GM08714 (cell line): ENCODE results near the gene GNB1L.
"Not testable (repeated sequence)": the region's sequence is repeated elsewhere in the genome, so short reads cannot be mapped to it uniquely, and the experiment has no call there.

Experiments
- H3K4me3 ChIP-seq: fragments of 200-500 bp; sonication (Bioruptor generic); 2 replicates; pipeline ENCODE4 v1.5.1; 2014; ENCODE audit warnings: mild to moderate bottlenecking, low read length, inconsistent platforms
- ZNF274 ChIP-seq: IDR thresholded peaks from 2 replicates; pipeline ENCODE4 v1.6.1; 2012; ENCODE audit warnings: mild to moderate bottlenecking, low read depth, low read length

The GNB1L gene

DNA sequence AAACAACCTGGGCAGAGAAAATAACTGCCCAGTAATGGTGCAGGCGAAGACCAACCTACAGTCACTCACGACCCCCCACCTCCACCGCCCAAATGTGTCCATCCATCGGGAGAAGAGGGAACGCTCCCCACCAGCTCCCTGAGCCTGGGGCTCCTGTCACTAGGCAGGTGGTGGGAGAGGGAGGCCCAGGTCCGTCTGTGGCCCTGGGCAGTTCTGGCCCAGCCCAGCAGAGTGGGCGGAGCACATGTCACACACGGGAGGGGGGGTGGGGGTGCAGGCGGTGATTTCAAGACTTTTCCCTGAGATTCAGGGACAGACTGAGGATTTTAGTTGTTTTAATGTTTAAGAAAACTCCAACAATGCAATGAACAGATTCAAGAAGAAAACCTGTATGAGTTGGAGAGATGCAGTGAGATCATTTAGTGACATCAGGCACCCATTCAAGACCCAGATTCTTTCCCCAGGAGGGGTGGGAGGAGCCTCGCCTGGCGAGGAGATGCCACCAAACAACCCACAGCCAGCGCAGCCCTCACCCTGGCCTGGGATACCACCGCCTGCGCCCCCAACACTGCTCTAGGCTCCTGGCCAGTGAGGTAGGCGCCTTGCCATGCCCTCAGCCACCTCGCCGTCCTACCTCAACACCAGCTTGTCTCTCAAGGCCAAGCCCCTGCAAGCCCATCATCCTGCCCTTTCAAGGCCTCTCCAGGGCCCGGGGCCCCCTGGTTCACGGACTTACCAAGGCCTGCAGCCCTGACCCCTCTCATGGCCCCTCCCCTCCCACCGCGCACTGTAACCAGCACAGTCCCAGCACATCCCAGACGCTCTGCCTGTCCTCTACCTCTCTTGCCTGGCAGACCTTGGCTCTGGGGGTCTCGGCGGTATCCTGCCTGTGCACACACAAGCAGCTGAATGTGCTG, 57.3 kb downstream of the GNB1L start:
- no peak overlapping the region for H3K4me3 ChIP-seq
- no peak for TF ChIP-seq ZNF274

DNA sequence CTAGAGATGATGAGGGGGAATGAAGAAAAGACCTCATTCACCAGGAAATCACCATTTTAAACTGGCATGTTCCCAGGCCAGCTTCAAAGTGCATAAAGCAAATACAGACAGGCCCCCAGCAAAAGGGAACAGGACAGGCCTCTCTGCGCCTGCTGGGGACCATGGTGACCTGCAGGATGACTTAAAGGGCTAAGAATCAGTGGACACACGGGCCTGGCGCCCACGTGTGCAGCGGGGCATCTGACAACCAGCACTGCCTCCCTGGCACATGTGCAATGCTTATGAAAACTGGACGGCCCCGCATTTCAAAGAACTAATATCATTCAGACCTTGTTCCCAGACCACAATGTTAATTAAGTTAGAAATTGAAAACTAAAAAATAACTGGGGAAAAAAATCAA, 58.5 kb downstream of the GNB1L start:
- no peak for TF ChIP-seq ZNF274

DNA sequence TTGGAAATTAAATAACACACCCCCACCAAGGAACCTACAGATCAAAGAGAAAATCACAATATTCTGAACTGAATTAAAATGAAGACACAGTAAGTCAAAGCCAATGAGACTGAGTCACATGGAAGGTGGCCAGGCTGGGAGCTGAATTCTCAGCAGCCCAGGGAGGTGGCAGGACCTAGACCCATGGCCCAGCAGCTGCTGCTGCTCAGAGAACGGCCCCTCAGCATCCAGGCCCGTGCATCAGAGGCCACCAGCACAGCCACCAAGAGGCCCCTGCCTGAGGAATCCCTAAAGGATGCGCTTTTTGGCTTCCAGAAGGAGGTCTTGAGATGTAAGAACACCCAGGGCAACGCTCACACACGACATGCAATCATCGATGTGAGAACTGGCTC, 59.1 kb downstream of the GNB1L start:
- no peak for TF ChIP-seq ZNF274
- H3K4me3 ChIP-seq = no peak overlapping the region

More for the DNA sequence above, 58.5 kb downstream of the GNB1L start:
- no peak overlapping the region for H3K4me3 ChIP-seq

DNA sequence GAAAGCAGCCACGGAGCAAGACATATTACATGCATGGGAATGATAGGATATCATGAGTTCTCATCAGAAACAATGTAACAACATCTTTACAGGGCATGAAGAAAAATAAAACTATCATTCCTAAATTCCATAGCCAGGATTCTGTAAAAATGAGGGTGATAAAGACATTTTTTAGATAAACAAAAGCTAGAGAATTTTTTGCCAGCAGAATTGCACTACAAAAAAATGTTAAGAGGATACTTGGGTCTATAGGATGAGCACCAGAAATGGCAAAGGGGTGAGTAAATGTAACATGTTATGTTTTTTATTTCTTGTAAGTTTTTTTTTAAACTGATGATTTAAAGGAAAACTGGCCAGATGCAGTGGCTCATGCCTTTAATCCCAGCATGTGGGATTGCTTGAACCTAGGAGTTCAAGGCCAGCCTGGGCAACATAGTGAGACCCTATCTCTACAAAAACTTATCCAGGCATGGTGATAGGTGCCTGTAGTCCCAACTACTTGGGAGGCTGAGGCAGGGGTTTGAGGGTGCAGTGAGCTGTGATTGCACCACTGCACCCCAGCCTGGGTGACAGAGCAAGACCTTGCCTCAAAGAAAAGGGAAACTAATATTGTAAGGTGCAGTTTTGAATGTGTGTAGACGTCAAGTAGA, 60.9 kb downstream of the GNB1L start:
- no peak overlapping the region for H3K4me3 ChIP-seq
- TF ChIP-seq ZNF274 = no peak

DNA sequence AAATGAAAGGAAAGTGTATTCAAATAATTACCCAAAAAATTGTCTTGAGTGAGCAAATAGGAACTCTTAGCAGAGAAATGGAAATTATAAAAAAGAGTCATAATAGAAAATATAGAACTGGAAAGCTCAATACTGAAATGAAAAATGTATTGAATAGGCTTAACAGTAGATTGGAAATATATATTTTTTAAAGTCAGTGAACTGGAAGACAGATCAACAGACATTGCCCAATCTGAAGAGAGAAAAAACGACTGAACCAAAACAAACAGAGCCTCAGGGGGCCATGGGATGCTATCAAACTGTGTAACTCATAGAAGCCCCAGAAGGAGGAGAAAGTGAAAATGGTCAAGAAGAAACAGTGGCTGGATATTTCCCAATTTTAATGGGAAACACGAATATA, 61.5 kb downstream of the GNB1L start:
- H3K4me3 ChIP-seq = no peak overlapping the region
- TF ChIP-seq ZNF274 = no peak

DNA sequence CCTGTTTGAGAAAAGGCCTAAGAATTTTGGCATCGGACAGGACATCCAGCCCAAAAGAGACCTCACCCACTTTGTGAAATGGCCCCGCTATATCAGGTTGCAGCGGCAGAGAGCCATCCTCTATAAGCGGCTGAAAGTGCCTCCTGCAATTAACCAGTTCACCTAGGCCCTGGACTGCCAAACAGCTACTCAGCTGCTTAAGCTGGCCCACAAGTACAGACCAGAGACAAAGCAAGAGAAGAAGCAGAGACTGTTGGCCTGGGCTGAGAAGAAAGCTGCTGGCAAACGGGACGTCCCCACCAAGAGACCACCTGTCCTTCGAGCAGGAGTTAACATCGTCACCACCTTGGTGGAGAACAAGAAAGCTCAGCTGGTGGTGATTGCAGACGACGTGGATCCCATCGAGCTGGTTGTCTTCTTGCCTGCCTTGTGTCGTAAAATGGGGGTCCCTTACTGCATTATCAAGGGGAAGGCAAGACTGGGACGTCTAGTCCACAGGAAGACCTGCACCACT, 62.2 kb downstream of the GNB1L start:
- not testable (repeated sequence) for H3K4me3 ChIP-seq

DNA sequence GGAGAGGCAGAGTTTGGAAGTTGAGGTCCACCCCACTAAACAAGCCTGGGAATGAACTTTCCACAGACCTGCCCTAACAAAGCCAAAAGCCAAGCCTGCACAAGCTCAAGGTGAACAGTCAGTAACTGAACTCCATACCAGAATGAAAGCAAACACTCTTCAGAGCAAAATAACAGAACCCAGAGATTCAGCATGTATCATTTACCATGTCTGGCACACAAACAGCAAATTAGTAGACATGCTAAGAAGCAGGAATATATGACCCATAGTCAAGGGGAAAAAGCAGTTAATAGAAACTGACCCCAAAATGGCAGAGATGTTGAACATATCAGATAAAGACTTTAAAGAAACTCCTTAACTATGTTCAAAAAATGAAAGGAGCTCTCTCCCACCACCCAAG, 62.8 kb downstream of the GNB1L start:
- no peak for TF ChIP-seq ZNF274
- no peak overlapping the region for H3K4me3 ChIP-seq

DNA sequence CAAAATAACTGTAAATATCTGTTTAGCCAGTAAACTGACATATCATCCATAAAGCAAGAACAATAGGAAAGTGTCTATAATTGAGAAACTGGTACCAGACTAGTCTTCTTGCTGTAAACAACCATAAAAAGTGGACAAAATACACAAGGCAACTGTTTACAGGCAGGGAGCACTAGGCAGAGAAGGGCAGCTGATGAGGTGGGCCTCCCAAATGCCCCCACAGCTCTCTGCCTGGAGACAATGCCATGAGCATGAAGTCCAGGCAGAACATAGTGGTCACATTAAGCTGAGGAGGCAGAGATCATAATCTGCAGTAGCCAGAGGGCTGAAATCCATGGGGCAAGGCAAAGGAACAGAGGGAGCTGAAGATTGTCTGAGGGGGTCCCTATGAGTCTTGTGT, 63.4 kb downstream of the GNB1L start:
- H3K4me3 ChIP-seq = no peak overlapping the region
- no peak for TF ChIP-seq ZNF274

DNA sequence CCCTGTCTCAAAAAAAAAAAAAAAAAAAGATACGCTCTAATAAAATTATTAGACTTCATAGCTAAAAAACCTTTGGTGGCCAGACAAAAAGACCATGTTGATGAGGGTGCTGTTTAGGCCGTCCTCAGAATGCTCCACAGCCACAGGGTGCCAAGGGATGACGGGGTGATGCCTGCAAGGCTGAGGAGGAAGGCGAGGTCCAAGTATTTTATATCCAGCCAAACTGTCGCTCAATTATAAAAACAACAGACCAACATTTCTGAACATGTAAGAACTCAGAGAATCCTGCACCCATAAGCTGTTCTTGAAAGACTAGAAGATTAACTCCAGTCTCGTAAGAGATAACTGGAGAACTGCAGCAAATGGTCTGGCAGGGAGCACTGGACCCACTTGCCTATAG, 64.8 kb downstream of the GNB1L start:
- TF ChIP-seq ZNF274 = no peak
- no peak overlapping the region for H3K4me3 ChIP-seq

DNA sequence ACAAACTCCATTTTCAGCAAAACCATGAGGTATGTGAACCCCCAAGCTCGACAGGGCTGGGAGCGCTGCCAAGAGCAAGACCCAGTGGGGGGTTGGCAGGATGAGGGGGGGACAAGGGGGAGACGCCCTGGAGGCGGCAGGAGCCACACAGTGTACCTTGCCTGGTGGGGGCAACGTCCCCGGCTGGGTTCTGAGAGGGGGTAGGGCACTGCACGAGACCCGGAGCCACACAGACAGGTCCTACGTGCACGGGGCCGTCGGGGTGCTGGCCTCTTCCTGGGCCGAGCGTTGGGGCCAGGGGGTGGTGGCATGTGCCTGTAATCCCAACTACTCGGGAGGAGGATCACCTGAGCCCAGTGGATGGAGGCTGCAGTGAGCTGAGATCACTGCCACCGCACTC, 65.3 kb downstream of the GNB1L start:
- H3K4me3 ChIP-seq = no peak overlapping the region
- no peak for TF ChIP-seq ZNF274

DNA sequence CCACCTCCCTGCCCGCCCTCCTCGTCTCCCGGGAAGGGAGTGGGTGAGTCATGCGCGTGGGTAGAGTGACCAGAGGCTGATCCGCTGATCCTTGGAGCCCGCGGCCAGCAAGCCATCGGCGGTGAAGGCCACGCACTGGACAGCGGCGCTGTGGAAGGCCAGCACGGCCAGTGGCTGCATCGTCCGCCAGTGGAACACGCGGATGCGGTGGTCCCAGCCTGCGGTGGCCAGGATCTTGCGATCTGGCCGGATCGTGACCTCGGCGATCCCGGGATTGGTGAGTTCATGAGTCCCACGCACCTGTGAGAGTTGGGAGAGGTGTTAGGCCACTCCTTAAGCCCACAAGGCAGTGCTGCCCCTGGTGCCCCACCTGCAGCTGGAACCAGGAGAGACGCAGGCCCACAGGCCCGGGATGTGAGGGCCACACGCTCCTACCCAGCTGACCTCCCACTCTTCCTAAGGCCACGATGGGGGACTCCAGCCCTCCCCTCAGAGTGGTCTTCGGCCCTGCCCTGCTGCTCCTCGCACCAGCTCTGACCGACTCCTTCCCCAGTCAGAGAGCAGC, 65.9 kb downstream of the GNB1L start:
- no peak overlapping the region for H3K4me3 ChIP-seq
- TF ChIP-seq ZNF274 = no peak

DNA sequence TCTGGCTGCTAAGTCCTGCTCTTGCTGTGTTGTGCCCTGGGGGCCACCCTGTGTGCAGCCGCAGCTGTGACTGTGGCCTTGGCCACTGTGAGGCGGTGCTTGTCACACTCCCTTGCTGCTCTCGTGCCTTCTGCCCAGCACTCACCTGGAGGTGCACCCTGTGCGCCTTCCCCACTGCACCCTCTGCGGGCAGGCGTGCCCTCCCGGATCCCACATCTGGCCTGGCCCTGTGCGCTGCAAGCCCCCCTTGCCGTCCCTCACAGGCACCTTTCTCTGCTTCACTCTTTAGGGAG, 66.9 kb downstream of the GNB1L start:
- H3K4me3 ChIP-seq = no peak overlapping the region
- TF ChIP-seq ZNF274 = no peak

DNA sequence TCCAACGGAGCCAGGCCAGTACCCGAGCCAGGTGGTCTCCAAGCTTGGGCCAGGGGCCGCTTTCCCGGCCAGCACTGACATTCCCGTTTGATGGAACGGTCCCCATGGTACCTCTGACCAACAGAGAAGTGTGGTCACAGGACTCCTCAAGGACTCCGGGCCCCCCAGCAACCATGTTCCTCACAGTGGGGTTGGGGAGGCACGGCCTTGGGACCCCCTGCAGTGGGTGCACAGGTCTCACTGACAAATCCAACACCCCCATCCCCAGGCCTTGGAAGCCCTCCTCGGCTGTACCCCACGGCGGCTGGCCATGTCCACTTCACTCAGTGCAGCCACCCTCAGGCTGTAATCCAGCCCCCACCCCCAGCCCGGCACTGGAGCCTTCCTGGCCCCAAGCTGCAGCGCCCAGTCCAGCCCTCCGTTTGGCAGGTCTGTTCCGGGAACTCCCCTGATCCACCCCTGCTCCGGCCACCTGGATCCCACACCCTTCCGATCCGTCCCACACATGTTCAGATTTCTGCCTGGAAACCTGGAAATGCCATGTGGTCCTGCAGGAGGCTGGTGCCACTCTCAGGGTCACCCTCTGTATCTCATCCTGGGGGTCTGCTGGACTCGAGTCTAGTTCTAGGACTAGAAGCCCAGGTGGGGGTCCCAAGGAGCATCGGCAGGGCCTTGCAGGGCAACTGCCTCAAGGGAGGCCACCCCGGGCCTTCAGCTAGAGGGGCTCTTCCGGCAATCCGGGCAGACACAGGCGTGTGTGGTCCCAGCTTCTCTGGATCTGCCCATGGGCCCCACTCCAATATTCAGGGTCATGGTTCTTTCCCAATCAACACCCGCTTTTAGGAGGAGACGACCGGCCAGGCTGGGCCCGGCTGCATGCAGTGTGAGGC, 67.5 kb downstream of the GNB1L start:
- no peak overlapping the region for H3K4me3 ChIP-seq
- TF ChIP-seq ZNF274 = no peak

DNA sequence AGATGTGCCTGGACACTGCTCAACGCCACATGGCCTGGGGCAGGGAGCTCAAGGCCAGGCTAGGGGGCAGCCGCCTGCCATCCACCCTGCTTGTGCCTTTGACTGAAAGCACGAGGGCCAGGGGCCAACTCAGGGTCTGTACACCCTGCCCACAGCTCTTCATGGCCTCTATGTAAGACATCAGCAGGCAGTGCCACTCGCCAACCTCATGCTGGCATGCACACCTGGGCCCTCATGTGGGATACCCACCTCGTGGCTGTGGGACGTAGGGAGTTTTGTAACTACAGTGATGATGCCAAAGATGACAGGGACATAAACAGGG, 68.4 kb downstream of the GNB1L start:
- TF ChIP-seq ZNF274 = no peak

More for the DNA sequence above, 68.4 kb downstream of the GNB1L start:
- no peak overlapping the region for H3K4me3 ChIP-seq
